Transverse colon (tissue), 3 donors: ENCODE data around the gene KLF7.

Experiments used
- CTCF ChIP-seq, 5 experiments: fragments of 200-600 bp in 3 of 5; fragments of 450-650 bp in 2 of 5; sonication (generic) in 3 of 5; IDR thresholded peaks; 1 replicate in 2 of 5; 2 replicates in 3 of 5; pipeline ENCODE4 v1.5.1; 2016 to 2017; ENCODE audit warnings: antibody characterized with exemption in 5 of 5, inconsistent platforms in 3 of 5, mild to moderate bottlenecking in 2 of 5, moderate library complexity in 1 of 5
- POLR2A ChIP-seq: fragments of 450-650 bp; IDR thresholded peaks from one replicate; pipeline ENCODE4 v1.6.1; 2016; ENCODE audit warnings: antibody characterized with exemption, mild to moderate bottlenecking, moderate library complexity

DNA sequence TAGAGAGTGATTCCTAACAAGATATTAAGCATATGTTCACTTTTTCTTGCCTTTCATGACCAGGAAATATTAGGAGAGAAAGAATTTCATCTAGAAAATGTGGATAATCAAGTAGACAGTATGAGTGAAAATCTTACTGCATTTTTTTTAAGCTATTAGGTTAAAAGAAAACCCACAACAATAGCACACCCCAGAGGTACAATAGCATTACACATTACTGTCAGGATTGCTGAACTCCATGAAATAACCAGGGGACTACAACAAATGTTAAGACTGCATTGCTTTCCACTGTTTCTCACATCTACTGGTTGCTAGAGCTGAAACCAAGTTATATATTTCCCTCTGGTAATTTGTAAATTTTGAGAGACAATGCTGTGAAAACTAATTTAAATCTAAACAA, 33.7 kb downstream of the KLF7 start:
- TF ChIP-seq POLR2A (no peak), CTCF (IDR thresholded peaks at IDR 0.05) (no peak)
